HEK293 (cell line): Measurements from ENCODE around the gene PTGER1.

Experiments
- IKZF3 ChIP-seq: fragments of 450-650 bp; IDR thresholded peaks from 2 replicates; pipeline ENCODE4 v1.5.0; 2018; ENCODE audit warnings: missing biosample characterization, mild to moderate bottlenecking, missing genetic modification characterization, moderate library complexity
- KLF1 ChIP-seq: fragments of 450-650 bp; formaldehyde crosslinking; IDR thresholded peaks from 2 replicates; pipeline ENCODE4 v1.5.1; 2016; ENCODE audit warnings: missing biosample characterization, missing genetic modification characterization
- KLF8 ChIP-seq: fragments of 450-650 bp; formaldehyde crosslinking; IDR thresholded peaks from 2 replicates; pipeline ENCODE4 v1.5.1; 2016; ENCODE audit warnings: missing biosample characterization, missing genetic modification characterization
- KLF9 ChIP-seq: fragments of 450-650 bp; formaldehyde crosslinking; IDR thresholded peaks from 2 replicates; pipeline ENCODE4 v1.5.1; 2016; ENCODE audit warnings: missing biosample characterization, missing genetic modification characterization, low read depth
- SP2 ChIP-seq: fragments of 450-650 bp; formaldehyde crosslinking; IDR thresholded peaks from 2 replicates; pipeline ENCODE4 v1.5.1; 2016; ENCODE audit warnings: missing biosample characterization, missing genetic modification characterization
- SP3 ChIP-seq: fragments of 450-650 bp; formaldehyde crosslinking; IDR thresholded peaks from 2 replicates; pipeline ENCODE4 v1.5.1; 2016; ENCODE audit warnings: missing biosample characterization, missing genetic modification characterization
- SP7 ChIP-seq: fragments of 450-650 bp; formaldehyde crosslinking; IDR thresholded peaks from 2 replicates; pipeline ENCODE4 v1.5.1; 2016; ENCODE audit warnings: missing biosample characterization, missing genetic modification characterization
- TRIM28 ChIP-seq: IDR thresholded peaks from 2 replicates; pipeline ENCODE4 v1.6.1; 2011; ENCODE audit warnings: low read length, control low read depth, borderline replicate concordance
- ZBTB17 ChIP-seq: fragments of 450-650 bp; formaldehyde crosslinking; IDR thresholded peaks from 2 replicates; pipeline ENCODE4 v1.5.1; 2016; ENCODE audit warnings: missing biosample characterization, missing genetic modification characterization
- ZBTB7A ChIP-seq: fragments of 450-650 bp; formaldehyde crosslinking; IDR thresholded peaks from 2 replicates; pipeline ENCODE4 v1.5.1; 2016; ENCODE audit warnings: low read depth, missing biosample characterization, missing genetic modification characterization
- ZFP3 ChIP-seq: fragments of 450-650 bp; formaldehyde crosslinking; IDR thresholded peaks from 2 replicates; pipeline ENCODE4 v1.5.1; 2016; ENCODE audit warnings: low read depth, missing biosample characterization, missing genetic modification characterization
- ZNF121 ChIP-seq: fragments of 450-650 bp; formaldehyde crosslinking; IDR thresholded peaks from 2 replicates; pipeline ENCODE4 v1.5.1; 2016; ENCODE audit warnings: missing biosample characterization, missing genetic modification characterization
- ZNF138 ChIP-seq: fragments of 450-650 bp; formaldehyde crosslinking; IDR thresholded peaks from 2 replicates; pipeline ENCODE4 v1.5.1; 2016; ENCODE audit warnings: missing biosample characterization, missing genetic modification characterization, borderline replicate concordance
- ZNF23 ChIP-seq: fragments of 450-650 bp; formaldehyde crosslinking; IDR thresholded peaks from 2 replicates; pipeline ENCODE4 v1.5.1; 2016; ENCODE audit warnings: missing biosample characterization, missing genetic modification characterization, borderline replicate concordance
- ZNF335 ChIP-seq: fragments of 450-650 bp; formaldehyde crosslinking; conservative IDR thresholded peaks from 2 replicates; pipeline ENCODE4 v1.5.1; 2016; ENCODE audit warnings: missing biosample characterization, missing genetic modification characterization
- ZNF449 ChIP-seq: fragments of 450-650 bp; formaldehyde crosslinking; IDR thresholded peaks from 2 replicates; pipeline ENCODE4 v1.5.1; 2017; ENCODE audit warnings: missing biosample characterization, mild to moderate bottlenecking, missing genetic modification characterization, moderate library complexity
- ZNF561 ChIP-seq: fragments of 450-650 bp; IDR thresholded peaks from 2 replicates; pipeline ENCODE4 v1.5.1; 2018; ENCODE audit warnings: missing biosample characterization, missing genetic modification characterization, borderline replicate concordance
- ZNF623 ChIP-seq: fragments of 450-650 bp; formaldehyde crosslinking; IDR thresholded peaks from 2 replicates; pipeline ENCODE4 v1.5.1; 2016; ENCODE audit warnings: missing biosample characterization, missing genetic modification characterization
- ZNF76 ChIP-seq: fragments of 450-650 bp; formaldehyde crosslinking; IDR thresholded peaks from 2 replicates; pipeline ENCODE4; 2016; ENCODE audit warnings: low read depth, missing biosample characterization, missing genetic modification characterization, borderline replicate concordance
- ZNF777 ChIP-seq: fragments of 450-650 bp; formaldehyde crosslinking; IDR thresholded peaks from 2 replicates; pipeline ENCODE4 v1.5.1; 2017; ENCODE audit warnings: missing biosample characterization, missing genetic modification characterization, borderline replicate concordance
- ZSCAN30 ChIP-seq: fragments of 450-650 bp; IDR thresholded peaks from 2 replicates; pipeline ENCODE4 v1.5.1; 2018; ENCODE audit warnings: missing biosample characterization, mild to moderate bottlenecking, missing genetic modification characterization, moderate library complexity
- ZXDB ChIP-seq: fragments of 450-650 bp; formaldehyde crosslinking; IDR thresholded peaks from 2 replicates; pipeline ENCODE4 v1.5.1; 2016; ENCODE audit warnings: missing biosample characterization, missing genetic modification characterization
- TF ChIP-seq, protein P1 (sequence below): fragments of 450-650 bp; formaldehyde crosslinking; IDR thresholded peaks from 2 replicates; pipeline ENCODE4 v1.5.1; 2016; ENCODE audit warnings: missing biosample characterization, missing genetic modification characterization
- TF ChIP-seq, protein P2 (sequence below): fragments of 450-650 bp; formaldehyde crosslinking; IDR thresholded peaks from 2 replicates; pipeline ENCODE4 v1.5.1; 2016; ENCODE audit warnings: missing biosample characterization, missing genetic modification characterization

The PTGER1 gene

DNA sequence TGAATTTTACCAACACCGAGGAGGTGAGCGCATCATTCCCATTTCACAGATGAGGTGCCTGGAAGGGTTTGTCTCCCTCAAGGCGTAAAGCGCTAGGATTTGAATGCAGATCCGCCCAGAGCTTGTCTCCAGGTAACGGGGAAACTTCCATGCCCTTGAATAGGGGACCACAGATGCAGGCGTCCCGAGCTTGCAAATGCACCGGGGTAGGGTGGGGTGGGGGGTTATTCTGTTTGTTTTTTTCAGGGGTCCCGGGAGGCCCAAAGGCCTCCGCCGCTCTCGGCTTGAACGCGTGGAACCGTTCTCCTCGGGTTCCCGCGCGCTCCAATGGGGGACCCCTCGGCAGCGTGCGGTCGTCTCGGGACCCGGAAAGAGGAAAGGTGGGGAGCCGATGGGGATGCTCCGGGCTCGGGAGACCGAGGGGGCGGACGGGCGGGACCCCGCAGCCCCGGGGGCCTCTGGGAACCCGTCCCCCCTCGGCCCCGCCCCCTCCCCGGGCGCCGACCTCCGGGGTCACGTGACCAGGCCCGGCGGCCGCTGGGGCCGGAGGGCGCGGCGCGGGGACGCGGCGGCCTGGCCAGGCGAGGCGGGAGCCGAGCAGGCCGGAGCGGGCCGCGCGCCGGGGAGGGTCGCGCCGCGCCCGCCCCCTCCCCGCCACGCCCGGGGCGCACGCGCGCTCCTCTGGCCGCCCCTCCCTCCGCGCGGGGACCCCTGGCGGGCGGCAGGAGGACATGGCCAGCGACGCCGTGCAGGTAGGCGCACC is 42.2 kb downstream of the PTGER1 start, which contains the start of gene PKN1 (continued):
- TF ChIP-seq ZNF23: no peak
- TF ChIP-seq, protein P1, sequence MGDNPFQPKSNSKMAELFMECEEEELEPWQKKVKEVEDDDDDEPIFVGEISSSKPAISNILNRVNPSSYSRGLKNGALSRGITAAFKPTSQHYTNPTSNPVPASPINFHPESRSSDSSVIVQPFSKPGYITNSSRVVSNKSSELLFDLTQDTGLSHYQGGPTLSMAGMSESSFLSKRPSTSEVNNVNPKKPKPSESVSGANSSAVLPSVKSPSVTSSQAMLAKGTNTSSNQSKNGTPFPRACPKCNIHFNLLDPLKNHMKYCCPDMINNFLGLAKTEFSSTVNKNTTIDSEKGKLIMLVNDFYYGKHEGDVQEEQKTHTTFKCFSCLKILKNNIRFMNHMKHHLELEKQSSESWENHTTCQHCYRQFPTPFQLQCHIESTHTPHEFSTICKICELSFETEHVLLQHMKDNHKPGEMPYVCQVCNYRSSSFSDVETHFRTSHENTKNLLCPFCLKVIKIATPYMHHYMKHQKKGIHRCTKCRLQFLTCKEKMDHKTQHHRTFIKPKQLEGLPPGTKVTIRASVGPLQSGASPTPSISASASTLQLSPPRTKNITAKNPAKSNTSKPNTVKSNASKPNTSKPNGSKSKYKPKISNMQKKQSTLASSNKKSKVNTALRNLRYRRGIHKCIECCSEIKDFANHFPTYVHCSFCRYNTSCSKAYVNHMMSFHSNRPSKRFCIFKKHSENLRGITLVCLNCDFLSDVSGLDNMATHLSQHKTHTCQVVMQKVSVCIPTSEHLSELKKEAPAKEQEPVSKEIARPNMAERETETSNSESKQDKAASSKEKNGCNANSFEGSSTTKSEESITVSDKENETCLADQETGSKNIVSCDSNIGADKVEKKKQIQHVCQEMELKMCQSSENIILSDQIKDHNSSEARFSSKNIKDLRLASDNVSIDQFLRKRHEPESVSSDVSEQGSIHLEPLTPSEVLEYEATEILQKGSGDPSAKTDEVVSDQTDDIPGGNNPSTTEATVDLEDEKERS (tag by site-specific recombination): no peak
- peak; percentile 52; the same call in 1 of the 2 replicates for TF ChIP-seq SP7
- no peak for TF ChIP-seq ZNF449 (tag by site-specific recombination)
- TF ChIP-seq ZNF335 (tag by site-specific recombination): peak; percentile 59
- TF ChIP-seq ZNF777 (tag by site-specific recombination): peak; percentile 62; the same call in 1 of the 2 replicates
- peak; percentile 33 for TF ChIP-seq KLF1 (tag by site-specific recombination)
- 0 out of 2 replicates have a peak, but pooled peaks have one; percentile 6 for TF ChIP-seq ZNF121
- 0 out of 2 replicates have a peak, but pooled peaks have one; percentile 35 for TF ChIP-seq ZSCAN30 (tag by site-specific recombination)
- TF ChIP-seq ZNF561: peak; percentile 62; the same call in 1 of the 2 replicates
- TF ChIP-seq ZXDB: peak; percentile 55; the same call in 1 of the 2 replicates
- TF ChIP-seq IKZF3 (tag by site-specific recombination): 0 out of 2 replicates have a peak, but pooled peaks have one; percentile 13
- TF ChIP-seq ZBTB17 (tag by site-specific recombination): peak; percentile 20; the same call in 1 of the 2 replicates
- TF ChIP-seq ZNF623 (tag by site-specific recombination): peak; percentile 18; the same call in 1 of the 2 replicates
- TF ChIP-seq KLF8 (tag by site-specific recombination): 0 out of 2 replicates have a peak, but pooled peaks have one; percentile 68
- 0 out of 2 replicates have a peak, but pooled peaks have one; percentile 32 for TF ChIP-seq ZBTB7A (tag by site-specific recombination)
- no peak for TF ChIP-seq TRIM28
- peak; percentile 53 for TF ChIP-seq SP3 (tag by site-specific recombination)
- peak; percentile 80; the same call in 1 of the 2 replicates for TF ChIP-seq KLF9 (tag by site-specific recombination)
- TF ChIP-seq, protein P2, sequence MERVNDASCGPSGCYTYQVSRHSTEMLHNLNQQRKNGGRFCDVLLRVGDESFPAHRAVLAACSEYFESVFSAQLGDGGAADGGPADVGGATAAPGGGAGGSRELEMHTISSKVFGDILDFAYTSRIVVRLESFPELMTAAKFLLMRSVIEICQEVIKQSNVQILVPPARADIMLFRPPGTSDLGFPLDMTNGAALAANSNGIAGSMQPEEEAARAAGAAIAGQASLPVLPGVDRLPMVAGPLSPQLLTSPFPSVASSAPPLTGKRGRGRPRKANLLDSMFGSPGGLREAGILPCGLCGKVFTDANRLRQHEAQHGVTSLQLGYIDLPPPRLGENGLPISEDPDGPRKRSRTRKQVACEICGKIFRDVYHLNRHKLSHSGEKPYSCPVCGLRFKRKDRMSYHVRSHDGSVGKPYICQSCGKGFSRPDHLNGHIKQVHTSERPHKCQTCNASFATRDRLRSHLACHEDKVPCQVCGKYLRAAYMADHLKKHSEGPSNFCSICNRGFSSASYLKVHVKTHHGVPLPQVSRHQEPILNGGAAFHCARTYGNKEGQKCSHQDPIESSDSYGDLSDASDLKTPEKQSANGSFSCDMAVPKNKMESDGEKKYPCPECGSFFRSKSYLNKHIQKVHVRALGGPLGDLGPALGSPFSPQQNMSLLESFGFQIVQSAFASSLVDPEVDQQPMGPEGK: peak; percentile 86
- TF ChIP-seq ZNF138 (tag by site-specific recombination): no peak
- peak; percentile 47 for TF ChIP-seq SP2 (tag by site-specific recombination)
- TF ChIP-seq ZFP3 (tag by site-specific recombination): no peak
- TF ChIP-seq ZNF76 (tag by site-specific recombination): peak; percentile 71
